Liver (tissue), 9 donors: ENCODE results near the gene KRT8. TPM values are rescaled to one million over a fixed set of nuclear protein-coding genes. Genes with fewer than 3 reads are reported as not detected.

Source experiments
- DNase-seq: peaks from one replicate; pipeline ENCODE4 v3.0.0-alpha.2; 2017; ENCODE audit warnings: low spot score
- H3K27ac ChIP-seq, 2 donors: one replicate each; pipeline ENCODE4 v1.7.0; 2013; ENCODE audit warnings: inconsistent platforms in 2 of 2, low read length in 2 of 2, control low read depth in 1 of 2, low read depth in 1 of 2, mild to moderate bottlenecking in 1 of 2
- H3K27me3 ChIP-seq, 4 donors: one replicate each; pipeline versions ENCODE4 v1.6.1 to v1.7.0; 2013; ENCODE audit warnings: low read length in 3 of 4, inconsistent platforms in 1 of 4, mild to moderate bottlenecking in 1 of 4, moderate library complexity in 1 of 4; ENCODE audit not compliant: control insufficient read depth in 4 of 4, insufficient read depth in 4 of 4
- H3K36me3 ChIP-seq, 4 donors: one replicate each; pipeline versions ENCODE4 v1.6.1 to v1.7.0; 2013; ENCODE audit warnings: low read length in 3 of 4, mild to moderate bottlenecking in 3 of 4, low read depth in 1 of 4, moderate library complexity in 1 of 4; ENCODE audit not compliant: control insufficient read depth in 4 of 4, insufficient read depth in 3 of 4
- H3K4me1 ChIP-seq, 4 donors: one replicate each; pipeline versions ENCODE4 v1.6.1 to v1.7.0; 2013; ENCODE audit warnings: low read length in 3 of 4, mild to moderate bottlenecking in 3 of 4, moderate library complexity in 1 of 4; ENCODE audit not compliant: control insufficient read depth in 4 of 4, insufficient read depth in 4 of 4
- H3K4me3 ChIP-seq, 3 donors: one replicate each; pipeline versions ENCODE4 v1.6.1 to v1.7.0; 2013; ENCODE audit warnings: low read length in 3 of 3, control low read depth in 1 of 3, low read depth in 1 of 3, mild to moderate bottlenecking in 1 of 3
- H3K9ac ChIP-seq, 2 donors: one replicate each; pipeline ENCODE4 v1.7.0; 2013; ENCODE audit warnings: low read length in 2 of 2, mild to moderate bottlenecking in 2 of 2, moderate library complexity in 2 of 2, control low read depth in 1 of 2, low read depth in 1 of 2
- H3K9me3 ChIP-seq, 4 donors: one replicate each; pipeline versions ENCODE4 v1.6.1 to v1.7.0; 2013; ENCODE audit warnings: low read length in 3 of 4; ENCODE audit not compliant: control insufficient read depth in 4 of 4
- FOXA1 ChIP-seq: IDR thresholded peaks from 2 replicates; pipeline ENCODE4 v1.6.1; 2016; ENCODE audit warnings: antibody characterized with exemption
- FOXA2 ChIP-seq: IDR thresholded peaks from 2 replicates; pipeline ENCODE4 v1.6.1; 2016; ENCODE audit warnings: antibody characterized with exemption
- GABPA ChIP-seq, 2 donors: IDR thresholded peaks in 1 of 2; conservative IDR thresholded peaks in 1 of 2; 2 replicates each; pipeline ENCODE4 v1.6.1; 2016; ENCODE audit warnings: antibody characterized with exemption in 2 of 2, mild to moderate bottlenecking in 1 of 2, moderate library complexity in 1 of 2
- HNF4A ChIP-seq, 2 donors: conservative IDR thresholded peaks; 2 replicates each; pipeline ENCODE4 v1.6.1; 2016; ENCODE audit warnings: antibody characterized with exemption in 2 of 2, mild to moderate bottlenecking in 2 of 2
- HNF4G ChIP-seq: IDR thresholded peaks from 2 replicates; pipeline ENCODE4 v1.6.1; 2016; ENCODE audit warnings: antibody characterized with exemption
- NR2F2 ChIP-seq: IDR thresholded peaks from 2 replicates; pipeline ENCODE4 v1.6.1; 2016; ENCODE audit warnings: antibody characterized with exemption
- RAD21 ChIP-seq, 2 donors: IDR thresholded peaks; 2 replicates each; pipeline ENCODE4 v1.6.1; 2016; ENCODE audit warnings: antibody characterized with exemption in 2 of 2, mild to moderate bottlenecking in 2 of 2
- SP1 ChIP-seq: IDR thresholded peaks from 2 replicates; pipeline ENCODE4 v1.6.1; 2018; ENCODE audit warnings: antibody characterized with exemption, mild to moderate bottlenecking
- TAF1 ChIP-seq: conservative IDR thresholded peaks from 2 replicates; pipeline ENCODE4 v1.6.1; 2016; ENCODE audit warnings: antibody characterized with exemption, mild to moderate bottlenecking
- YY1 ChIP-seq: IDR thresholded peaks from 2 replicates; pipeline ENCODE4 v1.6.1; 2016; ENCODE audit warnings: antibody characterized with exemption, mild to moderate bottlenecking
- ZBTB33 ChIP-seq: IDR thresholded peaks from 2 replicates; pipeline ENCODE4 v1.6.1; 2016; ENCODE audit warnings: antibody characterized with exemption
- WGBS: extraction: QIAGEN DNeasy Blood & Tissue Kit; methylation state at CpG from one replicate; pipeline ENCODE4 v1.1.7; 2013; 5-methylcytosine and 5-hydroxymethylcytosine counted together
- polyA plus RNA-seq, 2 donors: library from polyadenylated mRNA; stranded (reverse) in 1 of 2; unstranded in 1 of 2; fragments of 200-250 nt in 1 of 2; fragments of >200 nt in 1 of 2; fragmentation: Nextera tagmentation in 1 of 2; extraction: Ambion mirVana in 1 of 2; gene quantifications; one replicate each; pipeline versions ENCODE4 v1.2.1 to v1.2.3, GENCODE V29; 2013 to 2015
- total RNA-seq, 2 donors: library from RNA; depleted of rRNA; stranded (reverse); fragments of >200 nt; gene quantifications; one replicate each; pipeline ENCODE4 v1.2.3, GENCODE V29; 2014
- TF ChIP-seq, protein P1 (sequence below): IDR thresholded peaks from 2 replicates; pipeline ENCODE4 v1.6.1; 2016; ENCODE audit warnings: antibody characterized with exemption, mild to moderate bottlenecking
- TF ChIP-seq, protein P2 (sequence below): IDR thresholded peaks from 2 replicates; pipeline ENCODE4 v1.6.1; 2016; ENCODE audit warnings: antibody characterized with exemption
- TF ChIP-seq, protein P3 (sequence below): fragments of 150-350 bp; IDR thresholded peaks from 2 replicates; pipeline ENCODE4 v1.5.1; 2017; ENCODE audit warnings: improper control_type of control experiment, low read depth, low read length; ENCODE audit not compliant: missing input control
- TF ChIP-seq, protein P4 (sequence below): IDR thresholded peaks from 2 replicates; pipeline ENCODE4 v1.6.1; 2016; ENCODE audit warnings: antibody characterized with exemption
- donor health status: healthy.
- donor health status: healthy.
- donor health status: healthy.
- donor health status: healthy.
- donor health status: healthy.

The KRT8 gene
- total and polyA plus RNA-seq, 4 donors: 128 to 383 (median 198) TPM

DNA sequence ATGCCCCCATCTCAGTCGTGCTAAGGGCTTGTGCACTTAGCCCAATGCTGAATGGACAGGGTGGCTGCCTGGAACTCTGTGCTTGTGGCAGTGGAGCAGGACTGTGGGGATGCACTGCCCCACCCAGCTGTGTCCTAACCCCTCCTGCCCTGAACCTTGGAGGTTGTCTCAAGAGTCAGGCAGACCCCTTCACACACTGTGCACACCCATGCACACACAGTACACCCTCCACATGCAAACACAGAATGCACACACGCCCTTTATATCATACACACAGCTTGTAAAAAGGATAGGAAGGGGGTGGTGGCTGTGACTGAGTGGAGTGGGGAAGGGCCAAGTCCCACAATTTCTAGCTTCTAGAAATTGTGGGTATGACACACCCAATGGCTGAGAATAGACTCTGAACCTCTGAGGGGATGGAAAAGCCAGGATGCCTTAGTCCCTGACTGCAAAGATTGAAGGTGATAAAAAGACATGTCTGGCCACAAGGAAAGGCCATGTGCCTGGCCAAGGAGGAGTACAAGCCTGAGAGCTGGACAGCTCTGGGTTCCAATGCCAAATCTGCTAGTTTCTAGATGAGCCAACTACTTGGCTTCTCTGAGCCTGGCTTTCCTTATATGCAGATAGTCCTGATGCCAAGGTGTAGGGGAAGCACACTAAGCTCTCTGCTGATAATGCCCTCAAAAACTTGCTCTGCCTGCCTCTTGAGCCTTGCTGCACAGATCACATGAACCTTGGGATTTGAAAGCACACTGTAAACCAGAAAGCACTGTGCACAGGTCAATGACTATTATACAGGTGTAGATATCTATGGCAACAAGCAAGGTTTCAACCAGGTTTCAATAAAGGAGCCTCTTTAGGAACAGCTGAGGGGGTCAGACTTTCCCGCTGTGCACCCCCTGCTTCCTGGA, 8.4 kb downstream of the KRT8 start:
- no peak overlapping the region for H3K9ac ChIP-seq
- no peak overlapping the region for H3K27ac ChIP-seq
- 72% methylated on average over 3 of the region's 3 CpGs for WGBS
- DNase-seq: no peak
- no peak overlapping the region for H3K4me3 ChIP-seq
- peaks cover 11 to 34% (median 28%) of the 10 kb centered on the region in 4 donors for H3K36me3 ChIP-seq
- no peaks in the 10 kb centered on the region for H3K27me3 ChIP-seq
- no peaks in the 10 kb centered on the region for H3K9me3 ChIP-seq
- no peak for TF ChIP-seq FOXA2
- TF ChIP-seq HNF4A (conservative IDR thresholded peaks at IDR 0.05): no peak
- TF ChIP-seq, protein P1, sequence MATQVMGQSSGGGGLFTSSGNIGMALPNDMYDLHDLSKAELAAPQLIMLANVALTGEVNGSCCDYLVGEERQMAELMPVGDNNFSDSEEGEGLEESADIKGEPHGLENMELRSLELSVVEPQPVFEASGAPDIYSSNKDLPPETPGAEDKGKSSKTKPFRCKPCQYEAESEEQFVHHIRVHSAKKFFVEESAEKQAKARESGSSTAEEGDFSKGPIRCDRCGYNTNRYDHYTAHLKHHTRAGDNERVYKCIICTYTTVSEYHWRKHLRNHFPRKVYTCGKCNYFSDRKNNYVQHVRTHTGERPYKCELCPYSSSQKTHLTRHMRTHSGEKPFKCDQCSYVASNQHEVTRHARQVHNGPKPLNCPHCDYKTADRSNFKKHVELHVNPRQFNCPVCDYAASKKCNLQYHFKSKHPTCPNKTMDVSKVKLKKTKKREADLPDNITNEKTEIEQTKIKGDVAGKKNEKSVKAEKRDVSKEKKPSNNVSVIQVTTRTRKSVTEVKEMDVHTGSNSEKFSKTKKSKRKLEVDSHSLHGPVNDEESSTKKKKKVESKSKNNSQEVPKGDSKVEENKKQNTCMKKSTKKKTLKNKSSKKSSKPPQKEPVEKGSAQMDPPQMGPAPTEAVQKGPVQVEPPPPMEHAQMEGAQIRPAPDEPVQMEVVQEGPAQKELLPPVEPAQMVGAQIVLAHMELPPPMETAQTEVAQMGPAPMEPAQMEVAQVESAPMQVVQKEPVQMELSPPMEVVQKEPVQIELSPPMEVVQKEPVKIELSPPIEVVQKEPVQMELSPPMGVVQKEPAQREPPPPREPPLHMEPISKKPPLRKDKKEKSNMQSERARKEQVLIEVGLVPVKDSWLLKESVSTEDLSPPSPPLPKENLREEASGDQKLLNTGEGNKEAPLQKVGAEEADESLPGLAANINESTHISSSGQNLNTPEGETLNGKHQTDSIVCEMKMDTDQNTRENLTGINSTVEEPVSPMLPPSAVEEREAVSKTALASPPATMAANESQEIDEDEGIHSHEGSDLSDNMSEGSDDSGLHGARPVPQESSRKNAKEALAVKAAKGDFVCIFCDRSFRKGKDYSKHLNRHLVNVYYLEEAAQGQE: no peak
- no peak for TF ChIP-seq ZBTB33
- no peak for TF ChIP-seq TAF1
- TF ChIP-seq FOXA1: no peak
- TF ChIP-seq, protein P2, sequence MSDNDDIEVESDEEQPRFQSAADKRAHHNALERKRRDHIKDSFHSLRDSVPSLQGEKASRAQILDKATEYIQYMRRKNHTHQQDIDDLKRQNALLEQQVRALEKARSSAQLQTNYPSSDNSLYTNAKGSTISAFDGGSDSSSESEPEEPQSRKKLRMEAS: no peak
- TF ChIP-seq, protein P3, sequence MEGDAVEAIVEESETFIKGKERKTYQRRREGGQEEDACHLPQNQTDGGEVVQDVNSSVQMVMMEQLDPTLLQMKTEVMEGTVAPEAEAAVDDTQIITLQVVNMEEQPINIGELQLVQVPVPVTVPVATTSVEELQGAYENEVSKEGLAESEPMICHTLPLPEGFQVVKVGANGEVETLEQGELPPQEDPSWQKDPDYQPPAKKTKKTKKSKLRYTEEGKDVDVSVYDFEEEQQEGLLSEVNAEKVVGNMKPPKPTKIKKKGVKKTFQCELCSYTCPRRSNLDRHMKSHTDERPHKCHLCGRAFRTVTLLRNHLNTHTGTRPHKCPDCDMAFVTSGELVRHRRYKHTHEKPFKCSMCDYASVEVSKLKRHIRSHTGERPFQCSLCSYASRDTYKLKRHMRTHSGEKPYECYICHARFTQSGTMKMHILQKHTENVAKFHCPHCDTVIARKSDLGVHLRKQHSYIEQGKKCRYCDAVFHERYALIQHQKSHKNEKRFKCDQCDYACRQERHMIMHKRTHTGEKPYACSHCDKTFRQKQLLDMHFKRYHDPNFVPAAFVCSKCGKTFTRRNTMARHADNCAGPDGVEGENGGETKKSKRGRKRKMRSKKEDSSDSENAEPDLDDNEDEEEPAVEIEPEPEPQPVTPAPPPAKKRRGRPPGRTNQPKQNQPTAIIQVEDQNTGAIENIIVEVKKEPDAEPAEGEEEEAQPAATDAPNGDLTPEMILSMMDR: no peak
- TF ChIP-seq HNF4G: no peak
- TF ChIP-seq NR2F2: no peak
- TF ChIP-seq, protein P4, sequence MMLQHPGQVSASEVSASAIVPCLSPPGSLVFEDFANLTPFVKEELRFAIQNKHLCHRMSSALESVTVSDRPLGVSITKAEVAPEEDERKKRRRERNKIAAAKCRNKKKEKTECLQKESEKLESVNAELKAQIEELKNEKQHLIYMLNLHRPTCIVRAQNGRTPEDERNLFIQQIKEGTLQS: no peak
- no peak for TF ChIP-seq RAD21 (IDR thresholded peaks at IDR 0.05)
- no peak for TF ChIP-seq YY1
- no peak for TF ChIP-seq GABPA (IDR thresholded peaks at IDR 0.05 in 1 of 2, conservative IDR thresholded peaks at IDR 0.05 in 1 of 2)
- TF ChIP-seq SP1: no peak
- peaks cover 0 to 11% (median 2%) of the 10 kb centered on the region in 4 donors for H3K4me1 ChIP-seq
